IMR-90 (cell line): ENCODE results near the gene C17orf67. TPM values are rescaled to one million over a fixed set of nuclear protein-coding genes. Genes with fewer than 3 reads are reported as not detected.

ENCODE experiments used
- ATAC-seq: fragments of 200-7000 bp; cut with Tn5 transposase; 2 replicates; pipeline ENCODE4 v1.9.1; 2020; ENCODE audit warnings: low read depth, mild to moderate bottlenecking, moderate library complexity
- BruUV-seq: library from RNA; stranded (reverse); fragments of 400-500 nt; replicated peaks from 2 replicates; lab custom pipeline; 2021; lab: Mats Ljungman, UMichigan
- CTCF ChIA-PET: fragments of 300-600 bp; formaldehyde crosslinking; extraction: SDS; loops from one replicate; lab custom pipeline; 2021; ENCODE audit warnings: antibody characterized with exemption; lab: Yijun Ruan, JAX
- POLR2A ChIA-PET: fragments of 300-600 bp; sonication (Branson Sonifier 250); formaldehyde crosslinking; loops from one replicate; lab custom pipeline; 2022; ENCODE audit warnings: antibody characterized with exemption; ENCODE audit not compliant: unreplicated experiment; lab: Charles Lee
- DNase-seq: peaks from one replicate; pipeline ENCODE4 v3.0.0; 2013
- H2AFZ ChIP-seq: replicated peaks from 2 replicates; pipeline ENCODE3; 2013; ENCODE audit warnings: low read length, mild to moderate bottlenecking; ENCODE audit not compliant: poor library complexity
- H2AK5ac ChIP-seq: 2 replicates; pipeline ENCODE4 v1.6.1; 2013; ENCODE audit warnings: low read depth, low read length, inconsistent platforms
- H2AK9ac ChIP-seq: replicated peaks from 2 replicates; pipeline ENCODE3; 2013; ENCODE audit warnings: mild to moderate bottlenecking, low read depth, low read length, moderate library complexity; ENCODE audit not compliant: poor library complexity
- H2BK120ac ChIP-seq: 2 replicates; pipeline ENCODE4 v1.6.1; 2013; ENCODE audit warnings: low read depth, low read length, inconsistent platforms
- H2BK15ac ChIP-seq: 3 replicates; pipeline ENCODE4 v1.6.1; 2013; ENCODE audit warnings: low read depth, low read length, inconsistent platforms
- H2BK20ac ChIP-seq: 2 replicates; pipeline ENCODE4 v1.6.1; 2013; ENCODE audit warnings: low read depth, mild to moderate bottlenecking, inconsistent platforms, low read length, moderate library complexity
- H2BK5ac ChIP-seq: 2 replicates; pipeline ENCODE4 v1.6.1; 2013; ENCODE audit warnings: mild to moderate bottlenecking, low read depth, low read length, inconsistent platforms; ENCODE audit not compliant: poor library complexity, severe bottlenecking
- H3K14ac ChIP-seq: replicated peaks from 2 replicates; pipeline ENCODE4 v1.6.1; 2013; ENCODE audit warnings: low read depth, low read length, inconsistent platforms
- H3K18ac ChIP-seq: 2 replicates; pipeline ENCODE4 v1.6.1; 2013; ENCODE audit warnings: low read depth, low read length, control low read depth
- H3K23ac ChIP-seq: 2 replicates; pipeline ENCODE4 v1.6.1; 2013; ENCODE audit warnings: low read depth, low read length, inconsistent platforms
- H3K27ac ChIP-seq: 2 replicates; pipeline ENCODE4 v1.5.1; 2013; ENCODE audit warnings: mild to moderate bottlenecking, control low read depth, low read length; ENCODE audit not compliant: insufficient read depth
- H3K27me3 ChIP-seq: 2 replicates; pipeline ENCODE4 v1.6.1; 2013; ENCODE audit warnings: low read length; ENCODE audit not compliant: control insufficient read depth, insufficient read depth
- H3K36me3 ChIP-seq: 2 replicates; pipeline ENCODE4 v1.6.1; 2013; ENCODE audit warnings: low read length, mixed read lengths; ENCODE audit not compliant: control insufficient read depth, insufficient read depth
- H3K4ac ChIP-seq: 2 replicates; pipeline ENCODE4 v1.6.1; 2013; ENCODE audit warnings: low read depth, low read length, inconsistent platforms
- H3K4me1 ChIP-seq: 2 replicates; pipeline ENCODE4 v1.6.1; 2013; ENCODE audit warnings: low read length, mixed read lengths; ENCODE audit not compliant: control insufficient read depth, insufficient read depth
- H3K4me2 ChIP-seq: 2 replicates; pipeline ENCODE4 v1.6.1; 2013; ENCODE audit warnings: low read depth, mild to moderate bottlenecking, control low read depth, low read length, moderate library complexity
- H3K4me3 ChIP-seq: 2 replicates; pipeline ENCODE4 v1.5.1; 2013; ENCODE audit warnings: low read depth, mild to moderate bottlenecking, control low read depth, low read length, moderate library complexity; ENCODE audit not compliant: insufficient read depth
- H3K56ac ChIP-seq: 2 replicates; pipeline ENCODE4 v1.6.1; 2013; ENCODE audit warnings: low read length, inconsistent platforms; ENCODE audit not compliant: insufficient read depth; ENCODE audit errors: extremely low read depth
- H3K79me1 ChIP-seq, 2 experiments: 2 replicates each; pipeline ENCODE4 v1.6.1; 2013; ENCODE audit warnings: low read length in 2 of 2, inconsistent platforms in 1 of 2, low read depth in 1 of 2
- H3K9ac ChIP-seq: 2 replicates; pipeline ENCODE4 v1.6.1; 2013; ENCODE audit warnings: low read depth, low read length, control low read depth
- H3K9me1 ChIP-seq: 2 replicates; pipeline ENCODE4 v1.6.1; 2013; ENCODE audit warnings: low read length, inconsistent platforms; ENCODE audit not compliant: insufficient read depth
- H3K9me3 ChIP-seq: 2 replicates; pipeline ENCODE4 v1.6.1; 2013; ENCODE audit warnings: low read length; ENCODE audit not compliant: control insufficient read depth, insufficient read depth
- H4K20me1 ChIP-seq: 2 replicates; pipeline ENCODE4 v1.6.1; 2013; ENCODE audit warnings: low read length, inconsistent platforms; ENCODE audit not compliant: insufficient read depth
- H4K5ac ChIP-seq: 2 replicates; pipeline ENCODE4 v1.6.1; 2013; ENCODE audit warnings: mild to moderate bottlenecking, low read depth, low read length, control low read depth
- H4K8ac ChIP-seq, 2 experiments: 2 replicates each; pipeline ENCODE4 v1.6.1; 2013; ENCODE audit warnings: low read depth in 2 of 2, low read length in 2 of 2, control low read depth in 1 of 2, inconsistent platforms in 1 of 2
- H4K91ac ChIP-seq: 2 replicates; pipeline ENCODE4 v1.6.1; 2013; ENCODE audit warnings: low read depth, low read length, inconsistent platforms; ENCODE audit not compliant: insufficient read depth
- BHLHE40 ChIP-seq: fragments of 150-350 bp; IDR thresholded peaks from 2 replicates; pipeline ENCODE4 v1.6.1; 2016; ENCODE audit warnings: mild to moderate bottlenecking, low read depth, low read length
- CEBPB ChIP-seq: IDR thresholded peaks from 2 replicates; pipeline ENCODE4 v1.6.1; 2012; ENCODE audit warnings: low read depth, low read length, improper control_type of control experiment
- CHD1 ChIP-seq: IDR thresholded peaks from 2 replicates; pipeline ENCODE4 v1.6.1; 2012; ENCODE audit warnings: low read depth, low read length, improper control_type of control experiment
- CTCF ChIP-seq: conservative IDR thresholded peaks from 2 replicates; pipeline ENCODE4 v1.5.1; 2012; ENCODE audit warnings: mild to moderate bottlenecking, low read depth, low read length, improper control_type of control experiment
- FOS ChIP-seq: fragments of 150-350 bp; IDR thresholded peaks from 2 replicates; pipeline ENCODE4 v1.6.1; 2016; ENCODE audit warnings: low read depth, low read length
- MAFK ChIP-seq: IDR thresholded peaks from 2 replicates; pipeline ENCODE4 v1.6.1; 2012; ENCODE audit warnings: low read depth, low read length, improper control_type of control experiment
- MAZ ChIP-seq: IDR thresholded peaks from 2 replicates; pipeline ENCODE4 v1.6.1; 2012; ENCODE audit warnings: low read depth, mild to moderate bottlenecking, low read length, improper control_type of control experiment, moderate library complexity, borderline replicate concordance
- MXI1 ChIP-seq: IDR thresholded peaks from 2 replicates; pipeline ENCODE4 v1.6.1; 2012; ENCODE audit warnings: low read depth, mild to moderate bottlenecking, low read length, moderate library complexity, borderline replicate concordance
- NFE2L2 ChIP-seq: fragments of 150-350 bp; IDR thresholded peaks from 2 replicates; pipeline ENCODE4 v1.6.1; 2016; ENCODE audit warnings: low read depth, mild to moderate bottlenecking, low read length
- POLR2A ChIP-seq: IDR thresholded peaks from 2 replicates; pipeline ENCODE4 v1.6.1; 2012; ENCODE audit warnings: mild to moderate bottlenecking, low read depth, low read length
- RAD21 ChIP-seq: IDR thresholded peaks from 2 replicates; pipeline ENCODE4 v1.6.1; 2012; ENCODE audit warnings: low read length, improper control_type of control experiment
- RCOR1 ChIP-seq: IDR thresholded peaks from 2 replicates; pipeline ENCODE4 v1.6.1; 2012; ENCODE audit warnings: mild to moderate bottlenecking, low read length, improper control_type of control experiment; ENCODE audit not compliant: insufficient replicate concordance
- RFX5 ChIP-seq: IDR thresholded peaks from 2 replicates; pipeline ENCODE4 v1.8.0; 2012; ENCODE audit warnings: low read depth, mild to moderate bottlenecking, low read length, moderate library complexity
- SMC3 ChIP-seq: fragments of 150-350 bp; IDR thresholded peaks from 2 replicates; pipeline ENCODE4 v1.6.1; 2016; ENCODE audit warnings: low read depth, mild to moderate bottlenecking, antibody characterized with exemption, low read length, moderate library complexity
- USF2 ChIP-seq: fragments of 150-350 bp; IDR thresholded peaks from 2 replicates; pipeline ENCODE4 v1.6.1; 2017; ENCODE audit warnings: mild to moderate bottlenecking, antibody characterized with exemption, low read length, low read depth
- WGBS, 2 experiments: methylation state at CpG; one replicate each; pipeline versions ENCODE4 v1.1.5 to v1.1.7; 2013; ENCODE audit warnings: missing lambda C conversion rate in 2 of 2; ENCODE audit not compliant: insufficient read length in 1 of 2; ENCODE audit errors: extremely low coverage in 2 of 2; 5-methylcytosine and 5-hydroxymethylcytosine counted together
- dilution Hi-C: fragments of 300-500 bp; cut with HindIII; formaldehyde crosslinking; loops from one replicate; pipeline ENCODE4 v1.14.3; 2018; ENCODE audit warnings: low sequenced_read_pairs; ENCODE audit not compliant: unreplicated experiment
- in situ Hi-C: fragments of 300-500 bp; cut with MboI; formaldehyde crosslinking; loops from 3 replicates; pipeline ENCODE4 v1.14.3; 2019; ENCODE audit warnings: low sequenced_read_pairs, inconsistent platforms, mixed read lengths
- intact Hi-C: fragments of 100-400 bp; cut with micrococcal nuclease; formaldehyde crosslinking; loops from 2 replicates; pipeline ENCODE4 v1.10.0; 2022
- polyA plus RNA-seq, 3 experiments: library from polyadenylated mRNA; depleted of rRNA; stranded (reverse); fragments of >200 nt; gene quantifications; 2 replicates each; pipeline ENCODE4 v1.2.3, GENCODE V29; 2012; ENCODE audit warnings: low replicate concordance in 1 of 3
- total RNA-seq: library from RNA; depleted of rRNA; stranded (reverse); fragments of >200 nt; gene quantifications from 2 replicates; pipeline ENCODE4 v1.2.3, GENCODE V29; 2012
- TF ChIP-seq, protein P1 (sequence below): fragments of 150-350 bp; IDR thresholded peaks from 2 replicates; pipeline ENCODE4 v1.6.1; 2016; ENCODE audit warnings: low read depth, mild to moderate bottlenecking, low read length, moderate library complexity, borderline replicate concordance

The C17orf67 gene
- total and polyA plus RNA-seq, 2 of the 4 experiments (the other 2 are of a cell fraction), result 0.18 to 1.1 TPM

- Histone ChIP-seq H3K27ac (no peak overlapping the region), H4K5ac (no peak overlapping the region), H4K20me1 (no peaks in the 10 kb centered on the region), H4K91ac (no peak overlapping the region), H2BK5ac (no peak overlapping the region), H3K9ac (no peak overlapping the region), H3K56ac (no peak overlapping the region), H3K4me2 (no peak overlapping the region), H3K18ac (no peak overlapping the region), H3K36me3 (no peaks in the 10 kb centered on the region), H2AK9ac (no peak overlapping the region), H3K23ac (no peak overlapping the region), H2BK15ac (no peak overlapping the region), H2BK20ac (no peak overlapping the region), H2BK120ac (no peak overlapping the region), H2AFZ (no peak overlapping the region), H3K27me3 (peaks cover 3% of the 10 kb centered on the region; the same call in 1 of the 2 replicates), H3K9me1 (no peaks in the 10 kb centered on the region; the same call in 1 of the 2 replicates), H3K9me3 (no peaks in the 10 kb centered on the region), H3K4me1 (no peaks in the 10 kb centered on the region; the same call in 1 of the 2 replicates), H4K8ac (no peak overlapping the region), H3K4me3 (no peak overlapping the region), H3K14ac (no peak overlapping the region), H2AK5ac (no peak overlapping the region), H3K79me1 (no peaks in the 10 kb centered on the region), H3K4ac (no peak overlapping the region)
- BruUV-seq, result no TSS peak
- intact Hi-C loops, result no loop called here
- CTCF ChIA-PET, result no interaction called here
- 17% methylated on average over 1 of the region's 5 CpGs; no CpG with 5 or more reads in 1 of the 2 experiments for WGBS, 2 experiments
- ATAC-seq (no peak), DNase-seq (no peak)
- POLR2A ChIA-PET, result no interaction called here
- TF ChIP-seq RCOR1 (no peak), RFX5 (no peak), RAD21 (no peak), CHD1 (no peak), USF2 (no peak), MAFK (no peak), MXI1 (no peak), POLR2A (no peak), BHLHE40 (no peak), FOS (no peak), MAZ (no peak), SMC3 (no peak), NFE2L2 (no peak), CTCF (no peak), CEBPB (no peak)
- TF ChIP-seq, protein P1, sequence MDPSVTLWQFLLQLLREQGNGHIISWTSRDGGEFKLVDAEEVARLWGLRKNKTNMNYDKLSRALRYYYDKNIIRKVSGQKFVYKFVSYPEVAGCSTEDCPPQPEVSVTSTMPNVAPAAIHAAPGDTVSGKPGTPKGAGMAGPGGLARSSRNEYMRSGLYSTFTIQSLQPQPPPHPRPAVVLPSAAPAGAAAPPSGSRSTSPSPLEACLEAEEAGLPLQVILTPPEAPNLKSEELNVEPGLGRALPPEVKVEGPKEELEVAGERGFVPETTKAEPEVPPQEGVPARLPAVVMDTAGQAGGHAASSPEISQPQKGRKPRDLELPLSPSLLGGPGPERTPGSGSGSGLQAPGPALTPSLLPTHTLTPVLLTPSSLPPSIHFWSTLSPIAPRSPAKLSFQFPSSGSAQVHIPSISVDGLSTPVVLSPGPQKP, result no peak
- dilution Hi-C loops, result no loop called here
- in situ Hi-C loops, result no loop called here
Observed at GRCh38 chr17:56795221-56795865, 38.4 kb downstream of the C17orf67 start.
